Activated T-helper 9 cell treated with anti-CD3 and anti-CD28 coated beads, Interleukin-2, amount 50 U/mL, for 16 hours (primary cell): ENCODE results near the gene SLC27A2.

Experiments
- DNase-seq: peaks from one replicate; pipeline ENCODE4 v3.0.0-alpha.2; 2020; ENCODE audit warnings: low read depth

Gene SLC27A2

GRCh38 chr15:50275091-50275490, 93.1 kb downstream of the SLC27A2 start:
- no peak for DNase-seq

- no peak for DNase-seq
Observed at GRCh38 chr15:50275908-50276307, 93.9 kb downstream of the SLC27A2 start.

- DNase-seq: no peak
Observed at GRCh38 chr15:50277370-50277769, 95.4 kb downstream of the SLC27A2 start.

GRCh38 chr15:50278496-50278895, 96.5 kb downstream of the SLC27A2 start:
- DNase-seq: no peak

GRCh38 chr15:50280271-50280670, 98.3 kb downstream of the SLC27A2 start:
- DNase-seq: no peak

- DNase-seq: no peak
Observed at GRCh38 chr15:50281427-50281826, 99.4 kb downstream of the SLC27A2 start.
